GM23338 (cell line): ENCODE data around the gene OTC. TPM values are rescaled to one million over a fixed set of nuclear protein-coding genes. Genes with fewer than 3 reads are reported as not detected.

Experiments
- ATAC-seq: fragments of 200-7000 bp; cut with Tn5 transposase; 3 replicates; pipeline ENCODE4 v1.9.1; 2020
- DNase-seq: peaks from one replicate; pipeline ENCODE4 v3.0.0-alpha.2; 2015; ENCODE audit warnings: low spot score
- H2AFZ ChIP-seq: fragments of 200-600 bp; sonication (generic); 2 replicates; pipeline ENCODE4 v1.8.0; 2016; ENCODE audit warnings: antibody characterized with exemption, mild to moderate bottlenecking, moderate library complexity
- H3F3A ChIP-seq: fragments of 200-600 bp; sonication (generic); replicated peaks from 2 replicates; pipeline ENCODE4 v1.8.0; 2017; ENCODE audit warnings: antibody characterized with exemption, mixed run types, low read depth
- H3K27ac ChIP-seq: fragments of 200-600 bp; sonication (generic); 2 replicates; pipeline ENCODE4 v1.6.1; 2016; ENCODE audit warnings: low read depth
- H3K27me3 ChIP-seq: fragments of 200-600 bp; sonication (generic); 2 replicates; pipeline ENCODE4 v1.8.0; 2016; ENCODE audit warnings: mild to moderate bottlenecking, mixed run types, moderate library complexity; ENCODE audit not compliant: insufficient read depth
- H3K36me3 ChIP-seq: fragments of 200-600 bp; sonication (generic); 2 replicates; pipeline ENCODE4 v1.8.0; 2016; ENCODE audit warnings: mild to moderate bottlenecking; ENCODE audit not compliant: insufficient read depth
- H3K4me1 ChIP-seq: fragments of 200-600 bp; sonication (generic); 2 replicates; pipeline ENCODE4 v1.8.0; 2016; ENCODE audit warnings: mild to moderate bottlenecking, moderate library complexity; ENCODE audit not compliant: insufficient read depth
- H3K4me2 ChIP-seq: fragments of 200-600 bp; sonication (generic); 2 replicates; pipeline ENCODE4 v1.7.1; 2017; ENCODE audit warnings: mixed run types
- H3K4me3 ChIP-seq: fragments of 200-600 bp; sonication (generic); 2 replicates; pipeline ENCODE4 v1.6.1; 2016; ENCODE audit warnings: mixed run types
- H3K79me2 ChIP-seq: fragments of 200-600 bp; sonication (generic); replicated peaks from 2 replicates; pipeline ENCODE4 v1.8.0; 2017; ENCODE audit warnings: mild to moderate bottlenecking; ENCODE audit not compliant: insufficient read depth
- H3K9me2 ChIP-seq: fragments of 200-600 bp; sonication (generic); 2 replicates; pipeline ENCODE4 v1.8.0; 2017; ENCODE audit not compliant: insufficient read depth
- H4K20me1 ChIP-seq: fragments of 200-600 bp; sonication (generic); replicated peaks from 2 replicates; pipeline ENCODE4 v1.8.0; 2017; ENCODE audit warnings: mild to moderate bottlenecking; ENCODE audit not compliant: insufficient read depth
- H3K27ac Mint-ChIP-seq: 2 replicates; pipeline ENCODE4 v1.8.0; 2020; ENCODE audit warnings: inconsistent platforms, mild to moderate bottlenecking, moderate library complexity, mixed read lengths
- H3K27me3 Mint-ChIP-seq: 3 replicates; pipeline ENCODE4 v1.8.0; 2022; ENCODE audit warnings: low read depth, mild to moderate bottlenecking, moderate library complexity, mixed read lengths, inconsistent platforms; ENCODE audit not compliant: insufficient read depth, poor library complexity
- H3K36me3 Mint-ChIP-seq: 3 replicates; pipeline ENCODE4 v1.8.0; 2021; ENCODE audit warnings: low read depth, mild to moderate bottlenecking, inconsistent platforms, moderate library complexity, mixed read lengths
- H3K4me1 Mint-ChIP-seq: 3 replicates; pipeline ENCODE4 v1.8.0; 2020; ENCODE audit warnings: mild to moderate bottlenecking, inconsistent platforms, mixed read lengths
- H3K4me3 Mint-ChIP-seq: 3 replicates; pipeline ENCODE4 v1.8.0; 2021; ENCODE audit warnings: moderate library complexity, mild to moderate bottlenecking, inconsistent platforms, mixed read lengths
- H3K9me3 Mint-ChIP-seq: 3 replicates; pipeline ENCODE4 v1.8.0; 2020; ENCODE audit warnings: moderate library complexity, mild to moderate bottlenecking, inconsistent platforms, mixed read lengths
- CTCF ChIP-seq, 2 experiments: fragments of 200-600 bp in 1 of 2; sonication (generic) in 1 of 2; conservative IDR thresholded peaks; 2 replicates each; pipeline versions ENCODE4 v1.5.1 to v1.6.1; 2016 to 2017; ENCODE audit warnings: antibody characterized with exemption in 2 of 2, low read depth in 2 of 2, mild to moderate bottlenecking in 2 of 2, moderate library complexity in 1 of 2
- ETS1 ChIP-seq: IDR thresholded peaks from 2 replicates; pipeline ENCODE4 v1.6.1; 2016; ENCODE audit warnings: antibody characterized with exemption
- EZH2 ChIP-seq: fragments of 200-600 bp; sonication (generic); IDR thresholded peaks from one replicate; pipeline ENCODE4 v1.8.0; 2017; ENCODE audit warnings: antibody characterized with exemption, mild to moderate bottlenecking, low read depth; ENCODE audit not compliant: unreplicated experiment
- EZH2phosphoT487 ChIP-seq: fragments of 200-600 bp; sonication (generic); IDR thresholded peaks from one replicate; pipeline ENCODE4 v1.8.1; 2018; ENCODE audit warnings: antibody characterized with exemption; ENCODE audit not compliant: unreplicated experiment
- NANOG ChIP-seq: IDR thresholded peaks from 2 replicates; pipeline ENCODE4 v1.6.1; 2016; ENCODE audit warnings: antibody characterized with exemption, borderline replicate concordance
- POLR2AphosphoS5 ChIP-seq: IDR thresholded peaks from 2 replicates; pipeline ENCODE4 v1.6.1; 2016; ENCODE audit warnings: antibody characterized with exemption, low read depth
- ZNF114 ChIP-seq: fragments of 250-450 bp; sonication (Bioruptor Pico); IDR thresholded peaks from 2 replicates; pipeline ENCODE4 v1.5.0; 2020; ENCODE audit warnings: mild to moderate bottlenecking, moderate library complexity
- ZNF462 ChIP-seq: fragments of 250-450 bp; sonication (Bioruptor Pico); IDR thresholded peaks from 2 replicates; pipeline ENCODE4 v1.5.0; 2020; ENCODE audit warnings: mild to moderate bottlenecking, moderate library complexity
- polyA plus RNA-seq: library from polyadenylated mRNA; unstranded; fragments of >200 nt; fragmentation: Nextera tagmentation; extraction: Ambion mirVana; gene quantifications from 2 replicates; pipeline ENCODE4 v1.2.1, GENCODE V29; 2016
- total RNA-seq: library from RNA; depleted of rRNA; stranded (reverse); fragments of >200 nt; shearing (Covaris generic); gene quantifications from 2 replicates; pipeline ENCODE4 v1.2.3, GENCODE V29; 2014
- TF ChIP-seq, protein P1 (sequence below): IDR thresholded peaks from one replicate; pipeline ENCODE4 v1.6.1; 2018; ENCODE audit warnings: antibody characterized with exemption; ENCODE audit not compliant: unreplicated experiment

Gene OTC
- total and polyA plus RNA-seq, 2 experiments from 2014 or later: not detected

DNA sequence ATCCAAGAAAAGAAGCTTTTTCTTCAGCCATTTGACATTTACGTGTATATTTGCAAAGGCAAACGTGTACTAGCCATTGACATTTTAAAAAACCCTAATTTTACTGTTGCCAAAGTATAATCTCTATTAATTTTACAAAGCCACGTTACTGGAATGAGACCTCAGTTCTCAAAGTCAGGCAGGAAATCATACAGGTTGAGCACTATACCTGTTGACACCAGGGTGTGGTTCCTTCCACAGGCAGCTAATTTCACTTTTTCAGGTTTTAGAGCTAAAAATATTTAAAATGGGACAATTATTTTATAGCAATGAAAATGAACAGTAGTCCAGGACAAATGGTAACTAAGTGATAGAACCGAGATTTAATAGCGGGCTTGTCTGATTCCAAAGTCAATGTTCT, 31.6 kb upstream of the OTC start:
- no peaks in the 10 kb centered on the region for H3K9me2 ChIP-seq
- H3K4me3 ChIP-seq: no peak overlapping the region
- Mint-ChIP-seq H3K9me3 (no peaks in the 10 kb centered on the region), H3K27me3 (no peaks in the 10 kb centered on the region), H3K4me3 (no peak overlapping the region), H3K4me1 (peaks cover 14% of the 10 kb centered on the region), H3K36me3 (no peaks in the 10 kb centered on the region), H3K27ac (no peak overlapping the region)
- H3K79me2 ChIP-seq: no peaks in the 10 kb centered on the region; the same call in 1 of the 2 replicates
- TF ChIP-seq NANOG (no peak), EZH2phosphoT487 (no peak), ZNF462 (CRISPR knock-in tag) (no peak)
- no peak for DNase-seq
- H3K27ac ChIP-seq: no peak overlapping the region
- no peaks in the 10 kb centered on the region for H4K20me1 ChIP-seq
- no peak overlapping the region for H2AFZ ChIP-seq
- H3K4me2 ChIP-seq: no peak overlapping the region
- no peak for ATAC-seq
- no peaks in the 10 kb centered on the region for H3F3A ChIP-seq
- H3K27me3 ChIP-seq: no peaks in the 10 kb centered on the region
- no peaks in the 10 kb centered on the region for H3K36me3 ChIP-seq
- H3K4me1 ChIP-seq: 0 out of 2 replicates have a peak, but pooled peaks cover 3% of the 10 kb centered on the region

DNA sequence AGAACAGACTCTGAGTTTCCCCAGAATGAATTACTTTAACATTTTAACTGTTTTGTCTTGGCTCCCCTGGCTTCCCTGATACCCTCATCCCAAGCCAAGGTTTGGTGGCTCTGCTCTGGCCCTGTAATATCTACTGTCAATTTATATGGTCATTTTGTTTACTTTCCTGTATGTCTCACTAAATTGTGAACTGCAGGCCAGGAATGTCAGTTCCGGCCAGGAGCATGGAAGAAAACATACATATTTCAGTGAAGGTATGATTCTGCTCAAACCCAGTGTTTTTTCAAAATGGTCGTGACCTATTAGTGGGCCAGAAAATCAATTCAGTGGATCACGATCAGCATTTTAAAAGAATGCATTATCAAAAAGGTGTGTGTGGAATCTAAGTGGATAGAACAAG, 26.3 kb upstream of the OTC start:
- peak overlapping the region; percentile 71 for H3K4me3 ChIP-seq
- TF ChIP-seq, protein P1, sequence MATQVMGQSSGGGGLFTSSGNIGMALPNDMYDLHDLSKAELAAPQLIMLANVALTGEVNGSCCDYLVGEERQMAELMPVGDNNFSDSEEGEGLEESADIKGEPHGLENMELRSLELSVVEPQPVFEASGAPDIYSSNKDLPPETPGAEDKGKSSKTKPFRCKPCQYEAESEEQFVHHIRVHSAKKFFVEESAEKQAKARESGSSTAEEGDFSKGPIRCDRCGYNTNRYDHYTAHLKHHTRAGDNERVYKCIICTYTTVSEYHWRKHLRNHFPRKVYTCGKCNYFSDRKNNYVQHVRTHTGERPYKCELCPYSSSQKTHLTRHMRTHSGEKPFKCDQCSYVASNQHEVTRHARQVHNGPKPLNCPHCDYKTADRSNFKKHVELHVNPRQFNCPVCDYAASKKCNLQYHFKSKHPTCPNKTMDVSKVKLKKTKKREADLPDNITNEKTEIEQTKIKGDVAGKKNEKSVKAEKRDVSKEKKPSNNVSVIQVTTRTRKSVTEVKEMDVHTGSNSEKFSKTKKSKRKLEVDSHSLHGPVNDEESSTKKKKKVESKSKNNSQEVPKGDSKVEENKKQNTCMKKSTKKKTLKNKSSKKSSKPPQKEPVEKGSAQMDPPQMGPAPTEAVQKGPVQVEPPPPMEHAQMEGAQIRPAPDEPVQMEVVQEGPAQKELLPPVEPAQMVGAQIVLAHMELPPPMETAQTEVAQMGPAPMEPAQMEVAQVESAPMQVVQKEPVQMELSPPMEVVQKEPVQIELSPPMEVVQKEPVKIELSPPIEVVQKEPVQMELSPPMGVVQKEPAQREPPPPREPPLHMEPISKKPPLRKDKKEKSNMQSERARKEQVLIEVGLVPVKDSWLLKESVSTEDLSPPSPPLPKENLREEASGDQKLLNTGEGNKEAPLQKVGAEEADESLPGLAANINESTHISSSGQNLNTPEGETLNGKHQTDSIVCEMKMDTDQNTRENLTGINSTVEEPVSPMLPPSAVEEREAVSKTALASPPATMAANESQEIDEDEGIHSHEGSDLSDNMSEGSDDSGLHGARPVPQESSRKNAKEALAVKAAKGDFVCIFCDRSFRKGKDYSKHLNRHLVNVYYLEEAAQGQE: no peak
- no peak for TF ChIP-seq EZH2phosphoT487
- TF ChIP-seq EZH2: no peak
- no peak for TF ChIP-seq NANOG
- TF ChIP-seq POLR2AphosphoS5: no peak
- no peak for TF ChIP-seq CTCF (conservative IDR thresholded peaks at IDR 0.05; ENCODE audit: low read depth in 2 of 2)
- TF ChIP-seq ZNF114 (CRISPR knock-in tag): no peak
- no peak for TF ChIP-seq ETS1

More for the DNA sequence above, 26.3 kb upstream of the OTC start:
- H3K4me2 ChIP-seq: peak overlapping the region; percentile 79
- Mint-ChIP-seq H3K4me3 (peak overlapping the region; percentile 91), H3K4me1 (peaks cover 6% of the 10 kb centered on the region; the same call in 2 of the 3 replicates), H3K27me3 (peaks cover 2% of the 10 kb centered on the region), H3K27ac (no peak overlapping the region; the same call in 1 of the 2 replicates), H3K36me3 (no peaks in the 10 kb centered on the region), H3K9me3 (no peaks in the 10 kb centered on the region)
- no peaks in the 10 kb centered on the region for H3F3A ChIP-seq
- peaks cover 5% of the 10 kb centered on the region; the same call in 1 of the 2 replicates for H3K79me2 ChIP-seq
- no peak overlapping the region for H2AFZ ChIP-seq
- H3K27ac ChIP-seq: no peak overlapping the region
- H3K27me3 ChIP-seq: no peaks in the 10 kb centered on the region
- H3K4me1 ChIP-seq: no peaks in the 10 kb centered on the region
- H3K36me3 ChIP-seq: no peaks in the 10 kb centered on the region
- no peaks in the 10 kb centered on the region for H4K20me1 ChIP-seq
- H3K9me2 ChIP-seq: no peaks in the 10 kb centered on the region
- no peak for ATAC-seq
- DNase-seq: no peak
